Measurements from ENCODE around the gene SYT5. TPM values are rescaled to one million over a fixed set of nuclear protein-coding genes. Genes with fewer than 3 reads are reported as not detected.

The SYT5 gene
- total and polyA plus RNA-seq, 9 of the 15 experiments (the other 6 are each of a cell fraction or from before 2014, with no cell fraction given) = 1.3 to 20.9 (median 8.8) TPM

GRCh38 chr19:55179606-55180484 is at the start of gene SYT5 (continued):
- TF ChIP-seq VEZF1 (CRISPR knock-in tag; IDR thresholded peaks at IDR 0.05) (peak; percentile 85), HBP1 (CRISPR knock-in tag; IDR thresholded peaks at IDR 0.05) (peak; percentile 43; the same call in 1 of the 2 replicates), CBX3 (IDR thresholded peaks at IDR 0.05; ENCODE audit: borderline replicate concordance in 1 of 2, low read length in 2 of 2) (no peak), FOXK1 (CRISPR knock-in tag; IDR thresholded peaks at IDR 0.05; ENCODE audit: borderline replicate concordance) (peak; percentile 96), GABPB1 (CRISPR knock-in tag; IDR thresholded peaks at IDR 0.05) (peak; percentile 35; the same call in 1 of the 2 replicates), RAD51 (IDR thresholded peaks at IDR 0.05; ENCODE audit: borderline replicate concordance, low read depth) (peak; percentile 51; the same call in 1 of the 2 replicates), HDGF (IDR thresholded peaks at IDR 0.05) (no peak), JUNB (CRISPR knock-in tag; conservative IDR thresholded peaks at IDR 0.05) (no peak), SMARCA4 (IDR thresholded peaks at IDR 0.05) (no peak), RB1 (IDR thresholded peaks at IDR 0.05; ENCODE audit: low read depth) (peak; percentile 44; the same call in 1 of the 2 replicates), HMGN3 (IDR thresholded peaks at IDR 0.05; ENCODE audit: borderline replicate concordance, extremely low read depth, insufficient read length, low read depth, low read length) (peak; percentile 29), RBM25 (IDR thresholded peaks at IDR 0.05; ENCODE audit: low read depth, low read length, severe bottlenecking) (no peak), ZEB2 (IDR thresholded peaks at IDR 0.05) (peak; percentile 34; the same call in 1 of the 2 replicates), ZC3H11A (IDR thresholded peaks at IDR 0.05; ENCODE audit: low read depth, low read length) (no peak), LCOR (CRISPR knock-in tag; IDR thresholded peaks at IDR 0.05) (0 out of 2 replicates have a peak, but pooled peaks have one; percentile 46), HLTF (IDR thresholded peaks at IDR 0.05) (no peak), MED1 (CRISPR knock-in tag; IDR thresholded peaks at IDR 0.05; ENCODE audit: borderline replicate concordance) (no peak), NEUROD1 (IDR thresholded peaks at IDR 0.05; ENCODE audit: borderline replicate concordance, low read depth, low read length, partially characterized antibody) (no peak), USF1 (CRISPR knock-in tag; IDR thresholded peaks at IDR 0.05) (peak; percentile 85), SOX6 (IDR thresholded peaks at IDR 0.05) (no peak), E2F1 (CRISPR knock-in tag; IDR thresholded peaks at IDR 0.05) (0 out of 2 replicates have a peak, but pooled peaks have one; percentile 57), ETV6 (IDR thresholded peaks at IDR 0.05; ENCODE audit: borderline replicate concordance in 1 of 2, low read depth in 2 of 2, low read length in 1 of 2) (no peak), ETV6 (CRISPR knock-in tag; IDR thresholded peaks at IDR 0.05; ENCODE audit: borderline replicate concordance) (peak; percentile 90; the same call in 1 of the 2 replicates), KHSRP (IDR thresholded peaks at IDR 0.05) (no peak)
